ENCODE data around the gene AGAP1.

GRCh38 chr2:235513984-235514626 lies 20.3 kb downstream of the AGAP1 start:
- no peak for TF ChIP-seq CTCF (conservative IDR thresholded peaks at IDR 0.05; ENCODE audit: low read length)
- no peak for TF ChIP-seq EZH2phosphoT487 (IDR thresholded peaks at IDR 0.05; ENCODE audit: borderline replicate concordance, low read depth, low read length)

Measured in OCI-LY7 (cell line).